GM18519 (cell line): ENCODE data around the gene PLAC8L1.

Source experiments
- ATAC-seq: cut with Tn5 transposase; IDR thresholded peaks from one replicate; pipeline ENCODE4 v1.9.1; 2021; ENCODE audit warnings: mild to moderate bottlenecking, moderate library complexity; ENCODE audit not compliant: unreplicated experiment, low FRiP score

PLAC8L1 gene

DNA sequence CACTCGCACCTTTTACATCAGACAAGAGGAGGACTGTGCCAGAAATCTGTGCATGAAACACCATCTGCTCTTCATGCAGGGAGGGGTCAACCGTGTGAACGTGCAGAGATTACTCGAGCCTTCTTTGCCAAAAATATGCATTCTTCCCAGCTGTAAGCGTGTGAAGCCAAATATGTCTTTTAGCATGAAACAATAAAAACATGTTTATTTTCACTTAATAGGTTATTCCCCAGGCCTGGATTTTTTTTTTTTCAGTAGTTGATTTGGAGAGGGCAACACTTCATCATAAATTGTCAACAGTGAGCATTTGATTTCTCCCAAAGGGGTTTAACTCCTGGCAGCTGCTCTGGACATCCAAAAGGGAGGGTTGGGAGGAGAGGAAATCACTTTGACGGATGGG is 23.8 kb downstream of the PLAC8L1 start:
- no peak for ATAC-seq

DNA sequence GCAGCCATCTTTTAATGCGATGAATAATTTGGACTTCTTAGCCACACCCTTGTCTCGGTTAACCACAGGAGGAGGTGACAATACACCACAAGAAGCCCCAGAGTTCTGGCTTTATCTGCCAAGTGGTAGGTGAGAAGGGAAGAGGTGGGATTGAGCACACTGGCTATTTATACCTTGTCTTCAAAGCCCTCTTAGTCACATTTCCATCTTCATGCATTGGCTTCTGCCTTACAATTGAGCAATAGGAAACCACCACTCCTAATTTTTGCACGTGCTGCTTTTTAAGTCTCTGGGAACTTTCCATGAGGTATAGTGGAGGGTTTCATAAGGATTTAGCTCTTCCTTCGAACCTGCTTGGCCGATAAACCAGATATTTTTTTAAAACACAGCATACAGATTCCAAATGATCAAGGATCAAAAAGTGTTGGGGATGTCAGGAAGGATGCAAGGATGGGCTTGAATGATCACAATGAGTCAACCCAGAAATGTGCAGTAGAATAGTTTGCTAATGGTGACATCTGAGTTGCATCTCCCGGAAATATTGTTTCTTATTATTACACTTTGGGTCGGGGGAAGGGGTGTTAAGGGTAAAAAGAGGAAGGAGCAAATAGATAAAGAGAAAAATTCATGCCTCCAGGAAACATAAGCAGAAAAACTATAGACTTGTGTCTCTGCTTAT is 25.5 kb downstream of the PLAC8L1 start:
- ATAC-seq, result no peak

DNA sequence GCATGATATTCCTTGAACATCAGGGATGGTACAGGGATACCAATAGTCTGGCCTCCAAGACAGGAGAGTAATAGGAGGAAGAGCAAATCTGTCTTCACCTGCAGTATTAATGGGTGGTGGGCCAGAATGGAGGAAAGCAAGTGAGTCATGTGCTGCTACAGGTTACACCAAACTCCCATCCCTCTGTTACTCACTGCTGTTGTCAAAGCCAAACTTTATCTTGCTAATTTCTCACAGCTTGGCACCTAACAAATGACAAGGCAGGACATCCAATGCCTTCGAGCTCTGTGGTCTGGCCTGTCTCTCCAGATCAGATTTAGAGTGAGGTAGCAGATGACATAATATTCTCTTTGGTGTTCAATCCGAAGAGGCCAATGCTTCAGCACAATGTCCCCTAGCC is 26.8 kb downstream of the PLAC8L1 start:
- no peak for ATAC-seq

DNA sequence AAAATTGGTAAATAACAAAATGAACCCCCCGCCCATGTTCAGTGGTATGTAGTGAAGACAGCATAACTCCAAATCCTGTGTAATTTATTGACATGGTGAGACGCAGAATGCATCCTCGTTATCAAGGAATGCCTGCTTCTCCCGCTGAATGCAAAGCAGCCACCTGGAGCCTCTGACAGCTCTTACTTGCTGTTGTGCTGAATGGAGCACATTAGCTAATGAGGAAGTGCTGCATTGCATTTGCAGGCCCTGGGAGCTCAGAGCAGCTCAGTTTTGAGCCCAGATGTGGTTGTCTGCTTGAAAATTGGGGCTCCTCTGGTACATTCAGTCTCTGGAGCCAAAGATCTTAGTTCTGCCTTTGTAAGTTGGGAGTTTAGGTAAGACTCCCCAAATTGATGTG is 28.9 kb downstream of the PLAC8L1 start:
- no peak for ATAC-seq

DNA sequence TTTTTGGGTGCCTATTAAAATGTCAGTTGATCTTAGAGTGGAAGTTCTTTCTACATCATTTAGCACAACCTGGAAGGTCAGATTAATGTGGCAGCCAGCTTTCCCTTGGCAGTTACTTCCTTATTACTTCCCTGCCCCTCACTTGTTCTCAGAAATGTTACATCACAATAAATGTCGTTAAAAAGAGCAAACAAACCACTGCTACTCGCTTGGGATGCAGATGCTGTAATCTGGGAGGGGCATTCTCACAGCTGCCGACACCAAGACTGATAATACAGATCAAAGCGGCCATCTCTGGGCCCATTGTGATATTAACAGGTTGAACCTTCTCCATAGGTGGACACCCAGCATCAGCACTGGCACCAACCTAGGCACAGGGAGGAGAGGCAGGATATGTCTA is 29.3 kb downstream of the PLAC8L1 start:
- ATAC-seq, result no peak

DNA sequence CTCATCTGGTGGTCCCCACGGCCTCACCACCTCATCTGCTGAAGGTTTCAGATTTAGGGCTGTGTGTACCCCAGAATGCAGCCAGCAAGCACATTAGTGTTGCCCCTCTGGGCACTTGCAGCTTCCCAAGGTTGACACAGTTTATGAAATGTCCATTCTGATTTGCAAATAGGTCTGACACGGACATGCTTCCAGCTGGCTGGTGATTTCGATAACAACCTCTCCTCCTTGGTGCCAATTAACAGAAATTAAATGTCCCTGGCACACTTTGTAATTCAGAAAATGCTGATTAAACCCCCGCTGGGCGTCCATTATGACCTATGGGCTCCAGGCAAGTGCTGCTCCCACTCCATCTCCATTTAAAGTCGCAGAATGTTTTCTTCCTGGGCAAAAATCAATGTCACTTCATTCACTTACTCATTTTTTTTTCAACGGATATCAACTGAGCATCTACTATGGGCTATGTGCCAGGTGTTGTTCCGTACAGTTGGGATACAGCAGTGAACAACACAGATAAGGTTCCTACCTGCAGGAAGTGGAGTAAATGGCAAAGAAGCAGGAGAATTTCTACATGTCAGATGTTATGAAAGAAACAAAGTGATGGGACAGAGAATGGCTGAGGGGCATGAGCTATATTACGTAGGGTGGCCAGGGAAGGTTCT is 32.0 kb downstream of the PLAC8L1 start:
- ATAC-seq, result no peak

DNA sequence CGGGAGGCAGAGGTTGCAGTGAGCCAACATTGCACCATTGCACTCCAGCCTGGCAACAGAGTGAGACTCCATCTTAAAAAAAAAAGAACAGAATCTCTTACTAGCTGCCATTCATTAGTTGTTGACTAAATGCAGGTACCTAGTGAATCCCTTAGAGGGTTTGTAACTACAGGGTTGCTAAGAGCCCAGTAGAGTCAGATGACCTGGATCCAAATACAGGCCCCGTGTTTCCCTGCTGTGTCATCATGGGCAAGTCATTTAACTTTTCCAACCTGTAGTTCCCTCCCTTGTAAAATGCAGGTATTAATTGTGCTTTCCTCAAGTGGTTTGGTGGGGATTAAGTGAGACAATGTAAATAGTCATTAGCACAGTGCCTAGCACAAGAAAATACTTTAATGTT is 32.8 kb downstream of the PLAC8L1 start:
- ATAC-seq, result no peak

DNA sequence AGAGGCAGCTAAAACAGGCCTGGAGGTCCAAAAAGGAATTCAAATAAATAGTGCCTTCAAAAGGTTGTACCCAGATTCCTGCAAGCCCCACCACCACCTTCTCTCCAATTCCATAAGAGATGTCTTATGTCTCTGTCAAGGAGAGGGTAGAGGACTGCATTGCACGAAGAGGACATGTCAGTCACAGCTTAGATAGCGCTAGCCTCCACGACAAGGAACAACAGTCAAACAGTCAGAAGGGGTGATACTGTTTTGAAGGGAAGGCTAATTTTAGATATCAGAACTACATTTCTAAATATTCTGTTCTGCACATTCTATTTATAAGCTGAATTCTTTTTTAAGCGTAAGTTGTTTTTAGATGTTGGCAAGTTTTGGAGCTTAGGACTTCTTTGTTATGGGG is 34.2 kb downstream of the PLAC8L1 start:
- ATAC-seq, result no peak

DNA sequence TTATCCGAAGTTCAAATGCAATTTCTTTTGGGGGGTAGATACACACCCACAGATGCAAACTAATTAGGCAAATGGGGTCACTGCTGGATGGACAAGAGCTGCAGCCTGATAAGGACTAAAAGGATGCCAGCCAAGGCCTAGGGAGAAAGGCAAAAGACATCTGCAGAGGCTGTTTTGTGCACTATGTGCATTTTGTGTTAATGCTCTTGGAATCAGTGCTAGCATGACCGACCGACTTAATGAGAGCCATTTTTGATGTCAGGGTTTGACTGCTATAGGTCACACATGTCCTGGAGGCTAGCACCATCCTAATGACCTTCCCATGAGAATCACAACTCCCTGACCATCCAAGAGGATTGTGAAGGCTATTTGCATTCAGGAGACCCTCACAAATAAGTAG is 34.6 kb downstream of the PLAC8L1 start:
- no peak for ATAC-seq

DNA sequence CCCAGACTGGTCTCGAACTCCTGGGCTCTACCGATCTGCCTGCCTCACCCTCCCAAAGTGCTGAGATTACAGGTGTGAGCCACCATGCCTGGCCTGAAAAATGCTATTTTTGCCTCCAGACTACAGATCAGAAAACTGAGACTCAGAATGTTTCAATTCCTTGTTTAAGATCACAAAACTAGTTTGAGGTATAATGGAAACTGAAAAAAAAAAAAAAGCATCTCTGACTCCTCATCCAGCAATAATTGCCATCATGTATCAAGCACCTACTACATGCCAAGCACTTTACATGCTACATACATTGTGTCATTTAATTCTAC is 35.6 kb downstream of the PLAC8L1 start:
- peak; percentile 55 for ATAC-seq

DNA sequence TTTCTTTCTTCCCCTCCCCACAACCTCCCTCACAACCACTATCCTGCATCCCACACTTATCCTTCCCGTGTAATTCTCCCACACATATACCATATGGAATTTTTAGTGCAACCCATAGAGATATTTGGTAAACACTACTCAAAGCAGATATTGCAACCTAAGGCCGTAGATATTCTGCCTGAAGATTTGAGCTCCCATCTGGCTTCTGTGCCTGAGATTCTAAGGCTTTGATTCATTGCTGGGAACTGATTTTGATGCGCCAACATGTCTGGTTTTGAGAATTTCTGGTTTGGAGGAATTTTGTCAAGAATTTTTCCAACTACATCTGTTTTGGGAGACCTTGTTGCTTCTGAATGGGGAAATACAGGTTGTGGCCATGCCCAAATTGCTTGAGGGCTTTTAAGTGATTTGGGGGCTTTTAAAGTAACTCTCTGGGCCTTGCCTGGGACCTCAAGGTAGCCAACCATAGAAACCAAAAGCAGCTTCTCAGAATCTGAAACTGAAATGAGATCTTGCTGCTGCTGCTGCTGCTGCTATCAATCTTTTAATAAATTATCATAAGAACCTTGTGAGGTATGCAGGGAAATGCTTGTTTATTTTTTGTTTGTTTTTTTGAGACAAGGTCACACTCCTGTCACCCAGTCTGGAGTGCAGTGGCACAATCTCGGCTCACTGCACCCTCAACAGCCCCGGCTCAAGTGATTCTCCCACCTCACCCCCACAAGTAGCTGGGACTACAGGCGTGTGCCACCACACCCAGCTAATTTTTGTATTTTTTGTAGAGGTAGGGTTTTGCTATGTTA is 36.2 kb downstream of the PLAC8L1 start:
- no peak for ATAC-seq

DNA sequence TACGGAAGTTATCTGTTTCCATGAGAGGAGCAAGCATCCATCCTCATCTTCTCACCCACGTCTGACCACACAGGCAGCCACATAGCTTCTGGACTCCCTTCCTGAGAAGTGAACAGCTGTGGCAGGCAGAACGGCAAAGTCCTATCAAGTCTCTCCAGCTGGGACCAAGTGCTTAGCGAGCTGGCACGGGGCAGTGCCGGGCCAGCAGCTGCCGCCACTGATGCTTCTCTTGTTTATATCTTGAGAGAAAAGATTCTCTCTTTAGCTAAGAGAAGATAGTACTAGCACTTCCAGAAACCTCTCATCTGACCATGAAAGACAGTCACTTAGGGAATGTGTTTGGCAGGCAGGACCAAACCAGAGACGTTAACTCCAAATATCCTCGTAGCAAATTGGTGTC is 37.2 kb downstream of the PLAC8L1 start:
- no peak for ATAC-seq

DNA sequence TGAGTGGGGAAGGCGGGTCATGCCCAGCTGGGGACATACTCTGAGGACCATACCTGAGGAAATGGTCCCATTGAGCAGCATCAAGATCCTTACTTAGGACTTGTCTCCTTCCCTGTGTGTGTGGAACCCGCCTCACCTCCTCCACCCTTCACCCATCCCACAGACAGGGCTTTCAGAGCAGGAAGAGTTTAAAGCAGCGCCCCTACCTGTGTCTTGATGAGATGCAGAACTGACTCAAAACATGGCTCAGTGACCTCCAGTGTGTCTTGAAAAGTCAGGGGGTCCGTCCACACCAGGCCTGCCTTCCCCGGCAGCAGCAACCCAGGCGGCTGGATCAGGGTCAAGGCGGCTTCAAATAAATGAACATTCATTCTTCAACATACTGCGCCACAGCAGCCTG is 38.4 kb downstream of the PLAC8L1 start:
- no peak for ATAC-seq

DNA sequence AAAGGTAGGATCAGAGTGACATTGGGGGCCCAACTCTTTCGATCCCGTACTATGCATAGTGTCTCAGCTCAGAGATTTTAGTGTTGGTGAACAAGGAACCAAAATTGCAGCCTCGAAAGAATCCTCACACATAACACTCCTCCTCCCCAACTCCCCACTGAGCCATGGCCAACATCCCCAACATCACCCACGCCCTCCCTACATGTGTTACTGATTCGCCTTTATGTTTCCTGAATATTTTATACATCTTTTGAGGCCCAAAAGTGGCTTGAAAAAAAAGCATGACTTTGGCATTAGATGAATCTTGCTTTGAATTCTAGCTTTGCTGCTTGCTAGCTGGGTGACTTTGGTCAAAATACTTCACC is 45.2 kb downstream of the PLAC8L1 start:
- ATAC-seq, result no peak

DNA sequence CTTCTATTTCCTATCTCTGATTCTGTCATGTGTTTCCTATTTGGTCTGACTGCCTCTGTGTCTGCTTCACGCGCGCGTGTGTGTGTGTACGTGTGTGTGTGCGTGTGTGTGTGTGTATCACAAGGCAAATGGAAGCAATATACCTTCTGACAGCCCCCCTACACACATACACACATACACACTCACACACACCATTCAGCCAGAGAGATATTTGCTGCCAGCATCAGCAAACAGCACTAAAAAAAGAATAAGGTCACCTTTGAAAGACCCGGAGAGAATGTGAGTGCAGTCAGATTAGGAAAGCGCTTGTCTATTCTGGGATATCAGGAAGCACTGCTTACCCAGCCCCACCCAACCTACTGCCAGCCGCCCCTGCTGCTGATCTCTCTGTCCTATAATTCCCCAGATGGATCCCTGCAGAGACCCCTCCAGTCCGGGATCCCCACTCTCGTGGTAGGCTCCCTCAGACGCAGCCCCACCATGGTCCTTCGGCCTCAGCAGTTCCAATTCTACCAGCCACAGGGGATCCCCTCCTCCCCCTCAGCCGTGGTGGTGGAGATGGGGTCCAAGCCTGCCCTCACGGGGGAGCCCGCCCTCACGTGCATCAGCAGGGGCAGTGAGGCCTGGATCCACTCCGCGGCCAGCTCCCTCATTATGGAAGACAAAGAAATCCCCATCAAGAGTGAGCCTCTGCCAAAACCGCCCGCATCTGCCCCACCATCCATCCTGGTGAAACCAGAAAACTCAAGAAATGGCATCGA is 45.7 kb downstream of the PLAC8L1 start:
- no peak for ATAC-seq

DNA sequence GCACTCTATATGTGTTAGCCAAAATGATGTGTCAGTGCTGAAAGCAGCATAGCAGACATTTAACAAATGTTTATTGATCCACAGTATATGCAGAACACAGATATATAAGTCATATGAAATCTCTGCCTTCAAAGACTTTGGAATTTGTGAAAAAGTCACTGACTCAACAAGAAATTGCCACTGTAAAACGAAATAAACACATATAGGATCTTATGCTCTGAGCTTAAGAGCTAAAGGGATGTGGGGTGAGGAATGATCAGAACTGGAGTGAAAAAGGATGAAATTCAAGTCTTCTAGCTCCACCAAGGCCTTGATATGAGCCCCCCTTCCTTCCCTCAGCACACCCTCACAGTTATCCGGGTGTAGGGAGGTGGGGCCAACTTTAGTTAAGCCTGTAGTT is 49.9 kb downstream of the PLAC8L1 start:
- no peak for ATAC-seq

DNA sequence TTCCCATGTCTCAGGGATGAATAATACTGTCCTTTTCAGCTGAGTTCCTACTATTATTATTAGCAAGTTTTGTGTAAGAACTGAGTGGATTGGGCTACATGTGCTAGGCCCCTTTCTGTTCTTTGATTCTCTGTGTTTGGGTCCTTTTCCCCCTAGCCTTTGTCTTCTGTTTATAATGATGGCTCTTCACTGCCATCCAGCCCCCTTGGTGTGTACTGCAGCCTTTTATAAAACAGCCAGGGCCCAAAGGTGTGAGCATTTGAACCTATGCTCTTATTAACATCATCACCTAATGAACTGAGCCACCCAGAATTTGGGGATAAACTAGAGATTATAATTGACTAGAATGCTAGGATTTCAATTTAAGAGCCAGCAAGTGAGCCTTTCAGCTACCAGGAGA is 52.6 kb downstream of the PLAC8L1 start:
- ATAC-seq, result no peak

DNA sequence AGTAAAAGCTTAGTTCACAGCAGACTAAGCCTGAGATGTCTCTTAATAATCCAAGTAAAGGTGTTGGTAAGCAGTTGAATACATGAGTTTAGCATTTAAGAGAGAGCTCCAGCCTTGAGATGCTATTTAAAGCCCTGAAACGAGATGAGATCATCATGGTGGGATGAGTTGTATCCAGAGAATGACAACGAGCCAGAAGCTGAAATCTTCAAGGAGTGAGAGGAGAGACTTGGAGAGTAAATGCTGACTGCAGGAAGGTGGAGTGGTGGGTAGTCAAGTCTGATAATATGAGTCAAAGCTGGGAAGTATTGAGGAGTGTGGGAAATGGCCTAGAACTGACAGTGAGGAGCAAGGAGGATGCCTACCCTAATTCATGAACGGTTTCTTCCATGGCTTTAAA is 53.7 kb downstream of the PLAC8L1 start:
- ATAC-seq, result no peak

DNA sequence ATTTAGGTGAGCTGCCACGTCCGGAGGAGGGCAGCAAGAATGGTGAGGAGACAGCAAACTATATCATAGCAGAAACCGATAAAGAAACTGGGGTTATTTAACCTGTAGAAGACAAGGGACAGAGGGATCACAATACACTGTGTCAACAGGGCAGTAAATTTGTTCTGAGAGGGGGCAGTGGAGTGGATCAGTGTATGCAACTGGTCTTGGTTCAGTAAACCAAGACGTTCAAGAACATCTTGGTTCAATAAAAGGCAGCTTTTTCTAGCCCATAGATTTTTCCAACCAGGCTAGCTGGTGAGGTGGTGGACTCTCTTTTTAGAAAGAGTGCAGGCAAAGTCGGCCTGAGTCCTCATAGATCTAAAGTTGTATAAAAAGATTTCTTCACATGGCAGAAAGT is 55.3 kb downstream of the PLAC8L1 start:
- ATAC-seq, result no peak

DNA sequence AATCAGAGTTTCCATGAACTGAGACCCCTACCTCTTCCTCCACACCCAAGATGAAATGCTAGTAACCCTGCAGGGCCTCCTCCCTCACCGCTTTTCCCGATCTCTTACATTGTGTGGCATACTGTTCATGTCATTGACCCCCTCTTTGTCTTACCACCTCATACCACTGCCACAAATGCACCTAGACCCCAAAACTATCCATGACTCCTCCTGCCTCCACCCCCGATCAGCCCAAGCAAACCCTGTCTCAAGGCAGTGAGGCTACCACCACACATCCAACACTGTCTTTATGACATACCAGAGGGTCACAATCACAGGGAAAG is 55.7 kb downstream of the PLAC8L1 start:
- no peak for ATAC-seq

DNA sequence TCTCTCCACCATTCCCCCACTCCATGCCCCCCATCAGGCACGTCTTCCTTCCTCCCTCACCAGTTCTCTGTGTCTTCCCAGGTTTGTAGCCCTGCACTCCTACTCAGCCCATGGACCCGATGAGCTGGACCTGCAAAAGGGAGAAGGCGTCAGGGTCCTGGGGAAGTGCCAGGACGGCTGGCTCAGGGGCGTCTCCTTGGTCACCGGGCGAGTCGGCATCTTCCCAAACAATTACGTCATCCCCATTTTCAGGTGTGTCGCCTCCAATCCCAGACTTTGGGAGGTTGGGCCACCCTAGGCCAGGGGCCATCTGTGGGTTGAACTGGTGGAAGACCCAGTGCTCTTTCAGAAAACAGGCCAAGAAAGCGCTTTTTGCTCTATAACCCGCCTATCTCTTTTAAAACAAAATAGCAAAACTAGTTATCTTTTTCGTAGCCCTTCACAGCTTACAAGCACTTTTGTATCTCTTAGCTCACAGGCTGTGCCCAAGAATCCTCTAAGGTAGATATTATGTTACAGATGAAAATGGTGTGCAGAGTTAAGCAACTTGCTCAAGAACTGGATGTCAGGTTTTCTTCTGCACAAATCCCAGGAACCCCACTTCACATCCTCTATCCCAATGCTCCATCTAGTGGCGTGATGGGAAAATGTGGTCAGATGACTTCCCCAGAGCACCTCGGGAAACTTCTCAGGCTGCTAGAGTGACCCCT is 56.2 kb downstream of the PLAC8L1 start:
- ATAC-seq, result no peak
